HG02870 (cell line): Measurements from ENCODE around the gene FBXL13.
A peak's percentile ranks its signal among the peaks of the same experiment; 100 is the strongest.
"Not testable (repeated sequence)": the region's sequence is repeated elsewhere in the genome, so short reads cannot be mapped to it uniquely, and the experiment has no call there.

Source experiments
- ATAC-seq: cut with Tn5 transposase; IDR thresholded peaks from one replicate; pipeline ENCODE4 v1.9.1; 2021; ENCODE audit warnings: mild to moderate bottlenecking, moderate library complexity; ENCODE audit not compliant: unreplicated experiment

FBXL13 gene

GRCh38 chr7:102866535-102867215 lies 207.9 kb downstream of the FBXL13 start:
- no peak for ATAC-seq

GRCh38 chr7:102864958-102865357 lies 209.6 kb downstream of the FBXL13 start:
- ATAC-seq: no peak

- no peak for ATAC-seq
Measured at GRCh38 chr7:102860351-102860811, 214.2 kb downstream of the FBXL13 start.

- no peak for ATAC-seq
Measured at GRCh38 chr7:102859799-102860125, 214.8 kb downstream of the FBXL13 start.

GRCh38 chr7:102859084-102859798 lies 215.4 kb downstream of the FBXL13 start:
- no peak for ATAC-seq

- no peak for ATAC-seq
Measured at GRCh38 chr7:102856036-102856435, 218.6 kb downstream of the FBXL13 start.

GRCh38 chr7:102849538-102849937 lies 225.1 kb downstream of the FBXL13 start:
- ATAC-seq: no peak

GRCh38 chr7:102849079-102849478 lies 225.5 kb downstream of the FBXL13 start:
- no peak for ATAC-seq

GRCh38 chr7:102845346-102845745 lies 229.2 kb downstream of the FBXL13 start:
- ATAC-seq: no peak

- ATAC-seq: peak; percentile 89
Measured at GRCh38 chr7:102843850-102844249, 230.7 kb downstream of the FBXL13 start.

GRCh38 chr7:102842284-102842683 lies 232.3 kb downstream of the FBXL13 start:
- ATAC-seq: no peak

- ATAC-seq: no peak
Measured at GRCh38 chr7:102841290-102841689, 233.3 kb downstream of the FBXL13 start.

GRCh38 chr7:102840404-102840803 lies 234.2 kb downstream of the FBXL13 start:
- ATAC-seq: no peak

- not testable (repeated sequence) for ATAC-seq
Measured at GRCh38 chr7:102838572-102839101, 236.0 kb downstream of the FBXL13 start.

GRCh38 chr7:102837802-102838201 lies 236.8 kb downstream of the FBXL13 start:
- ATAC-seq: no peak

GRCh38 chr7:102836977-102837376 lies 237.6 kb downstream of the FBXL13 start:
- no peak for ATAC-seq

- no peak for ATAC-seq
Measured at GRCh38 chr7:102836191-102836919, 238.2 kb downstream of the FBXL13 start.

GRCh38 chr7:102834999-102835398 lies 239.6 kb downstream of the FBXL13 start:
- ATAC-seq: peak; percentile 95

GRCh38 chr7:102834466-102834865 lies 240.1 kb downstream of the FBXL13 start:
- no peak for ATAC-seq

GRCh38 chr7:102833343-102833742 lies 241.3 kb downstream of the FBXL13 start:
- ATAC-seq: no peak

GRCh38 chr7:102832674-102833073 lies 241.9 kb downstream of the FBXL13 start:
- ATAC-seq: no peak

GRCh38 chr7:102830197-102830596 lies 244.4 kb downstream of the FBXL13 start:
- ATAC-seq: no peak
